GM12874 (cell line): ENCODE data around the gene ANP32A.

Source experiments
- TF ChIP-seq, protein P1 (sequence below): IDR thresholded peaks from 2 replicates; pipeline ENCODE4 v1.5.1; 2011; ENCODE audit warnings: low read depth, mild to moderate bottlenecking, control low read depth, low read length, moderate library complexity; ENCODE audit not compliant: insufficient read depth

ANP32A gene

DNA sequence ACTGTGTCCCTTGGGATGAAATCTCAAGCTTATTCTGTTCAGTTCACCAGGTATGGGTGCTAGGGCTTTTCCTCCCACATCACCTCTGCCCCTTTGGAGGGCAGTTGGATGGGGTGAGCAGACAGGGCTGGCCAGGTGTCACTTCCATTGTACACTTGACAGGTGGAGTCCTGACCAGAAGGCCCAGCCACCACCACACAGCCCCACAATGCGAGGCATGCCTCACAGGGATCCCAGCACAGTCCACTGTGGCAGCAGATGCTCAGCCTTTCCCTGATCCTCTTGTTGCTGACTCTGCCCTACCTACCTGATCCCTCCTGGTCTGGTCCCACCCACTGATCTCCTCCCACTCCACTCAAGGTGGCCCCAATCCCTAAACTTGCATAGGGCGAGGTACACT, 88.2 kb downstream of the ANP32A start:
- TF ChIP-seq, protein P1, sequence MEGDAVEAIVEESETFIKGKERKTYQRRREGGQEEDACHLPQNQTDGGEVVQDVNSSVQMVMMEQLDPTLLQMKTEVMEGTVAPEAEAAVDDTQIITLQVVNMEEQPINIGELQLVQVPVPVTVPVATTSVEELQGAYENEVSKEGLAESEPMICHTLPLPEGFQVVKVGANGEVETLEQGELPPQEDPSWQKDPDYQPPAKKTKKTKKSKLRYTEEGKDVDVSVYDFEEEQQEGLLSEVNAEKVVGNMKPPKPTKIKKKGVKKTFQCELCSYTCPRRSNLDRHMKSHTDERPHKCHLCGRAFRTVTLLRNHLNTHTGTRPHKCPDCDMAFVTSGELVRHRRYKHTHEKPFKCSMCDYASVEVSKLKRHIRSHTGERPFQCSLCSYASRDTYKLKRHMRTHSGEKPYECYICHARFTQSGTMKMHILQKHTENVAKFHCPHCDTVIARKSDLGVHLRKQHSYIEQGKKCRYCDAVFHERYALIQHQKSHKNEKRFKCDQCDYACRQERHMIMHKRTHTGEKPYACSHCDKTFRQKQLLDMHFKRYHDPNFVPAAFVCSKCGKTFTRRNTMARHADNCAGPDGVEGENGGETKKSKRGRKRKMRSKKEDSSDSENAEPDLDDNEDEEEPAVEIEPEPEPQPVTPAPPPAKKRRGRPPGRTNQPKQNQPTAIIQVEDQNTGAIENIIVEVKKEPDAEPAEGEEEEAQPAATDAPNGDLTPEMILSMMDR: no peak

DNA sequence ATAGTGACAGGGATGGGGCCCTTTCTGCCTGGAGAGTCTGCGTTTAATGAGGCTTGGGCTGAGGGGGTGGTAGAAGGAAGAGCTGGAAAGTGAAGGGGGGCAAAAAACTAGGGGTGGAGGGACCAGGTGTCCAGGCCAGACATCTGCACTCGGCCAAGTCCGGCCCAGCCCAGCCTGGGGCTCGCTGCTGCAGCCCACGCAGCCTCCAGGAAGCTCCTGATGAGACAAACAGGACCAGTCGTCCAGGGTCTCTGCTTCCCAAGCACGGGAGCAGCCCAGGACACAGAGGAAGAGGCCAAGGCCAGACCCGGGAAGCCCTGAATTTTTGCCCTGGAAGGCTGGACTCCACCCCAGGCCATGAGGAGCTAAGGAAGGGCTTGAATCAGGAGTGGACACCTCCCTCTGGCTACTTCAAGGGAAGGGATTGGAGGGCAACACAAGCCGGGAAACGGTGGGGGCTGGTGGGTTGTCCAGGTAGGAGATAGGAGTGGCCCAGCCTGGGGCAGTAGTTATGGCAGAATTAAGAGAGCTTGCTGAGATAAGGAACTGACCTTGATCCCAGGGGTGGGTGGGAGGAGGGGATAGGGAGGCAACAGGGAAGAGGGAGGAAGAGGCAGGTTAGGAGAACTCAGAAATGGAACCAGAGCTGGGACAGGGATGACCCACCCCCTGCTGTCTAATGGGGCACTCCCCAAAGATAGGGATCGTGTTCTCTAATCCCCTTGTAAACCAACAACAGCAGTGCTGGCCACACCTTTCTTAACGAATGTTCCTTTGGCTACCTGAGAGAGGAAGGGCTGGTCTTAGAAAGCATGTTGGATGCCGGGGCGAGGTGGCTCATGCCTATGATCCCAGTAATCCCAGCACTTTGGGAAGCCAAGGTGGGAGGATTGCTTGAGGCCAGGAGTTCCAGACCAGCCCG, 89.5 kb downstream of the ANP32A start:
- TF ChIP-seq, protein P1: no peak

DNA sequence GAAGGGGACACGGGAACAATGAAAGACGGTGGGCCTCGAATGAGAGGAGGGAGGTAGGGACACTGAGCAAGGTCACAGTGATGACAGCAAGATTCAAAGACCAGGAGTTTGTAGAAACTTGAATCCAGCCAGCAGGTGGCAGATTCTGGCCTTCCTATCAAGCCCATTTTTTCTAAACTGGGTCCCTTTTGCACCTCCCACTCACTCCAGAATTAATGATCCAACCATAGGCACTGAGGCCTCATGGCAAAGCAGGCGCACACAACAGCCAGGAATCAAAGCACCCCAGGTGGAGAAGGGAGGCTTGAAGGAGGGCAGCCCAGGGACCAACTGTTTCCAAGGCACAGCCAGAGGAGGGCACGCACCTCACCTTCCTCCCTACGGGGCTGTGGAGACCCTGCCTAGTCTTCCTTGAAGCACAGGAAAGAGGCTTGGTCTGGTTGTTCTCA, 90.2 kb downstream of the ANP32A start:
- TF ChIP-seq, protein P1: peak; percentile 41

DNA sequence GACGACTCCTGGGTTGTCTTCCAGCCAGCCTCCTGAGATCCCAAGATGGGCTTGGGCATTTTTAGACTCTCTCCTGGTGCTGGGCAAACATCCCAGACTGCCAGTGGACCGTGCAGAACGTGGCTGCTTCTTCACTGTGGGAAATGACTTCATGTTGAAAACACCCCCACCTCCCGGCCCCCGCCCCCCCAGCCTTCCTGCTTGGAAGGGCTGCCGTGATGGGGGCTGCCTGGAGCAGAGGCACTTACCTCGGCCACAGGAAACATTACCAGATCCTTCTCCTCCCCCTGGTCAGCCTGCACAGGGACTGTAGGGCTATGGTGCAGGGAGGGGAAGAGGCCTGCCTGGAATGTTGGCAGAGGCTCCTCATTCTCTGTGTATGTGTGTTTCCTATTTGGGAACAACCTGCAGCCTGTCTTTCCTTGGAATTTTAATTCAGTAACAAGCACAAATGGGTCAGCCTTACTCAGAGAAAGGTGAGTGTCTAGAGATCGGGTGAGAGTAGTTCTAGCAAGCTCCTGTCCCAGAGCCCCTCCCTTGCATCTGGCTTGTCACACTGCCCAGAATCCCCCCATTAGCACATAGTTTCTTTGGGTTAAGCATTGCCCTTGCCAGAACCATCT, 90.8 kb downstream of the ANP32A start:
- TF ChIP-seq, protein P1: no peak
